Heart left ventricle (tissue), 16 donors: ENCODE measurements around the gene IPO11. TPM values are rescaled to one million over a fixed set of nuclear protein-coding genes. Genes with fewer than 3 reads are reported as not detected.

Source experiments
- ATAC-seq, 4 donors: fragments of 200-7000 bp; cut with Tn5 transposase; one replicate each; pipeline ENCODE4 v1.9.1; 2020 to 2022; ENCODE audit warnings: moderate library complexity in 4 of 4, mild to moderate bottlenecking in 3 of 4, moderate number of reproducible peaks in 1 of 4
- DNase-seq, 5 donors: peaks; one replicate each; pipeline ENCODE4 v3.0.0-alpha.2; 2020
- H3K27ac ChIP-seq, 12 donors: fragments of 200-600 bp; sonication (generic) in 4 of 12; one replicate each; pipeline versions ENCODE4 v1.5.0 to v1.8.0; 2016 to 2022; ENCODE audit warnings: mild to moderate bottlenecking in 2 of 12
- H3K27me3 ChIP-seq, 9 donors: fragments of 200-600 bp; sonication (generic) in 2 of 9; one replicate each; pipeline versions ENCODE4 v1.5.1 to v1.8.0; 2016 to 2022; ENCODE audit warnings: mild to moderate bottlenecking in 3 of 9
- H3K36me3 ChIP-seq, 9 donors: fragments of 200-600 bp; sonication (generic) in 2 of 9; one replicate each; pipeline versions ENCODE4 v1.5.0 to v1.8.0; 2018 to 2022; ENCODE audit warnings: mild to moderate bottlenecking in 2 of 9
- H3K4me1 ChIP-seq, 12 donors: fragments of 200-600 bp; sonication (generic) in 4 of 12; one replicate each; pipeline versions ENCODE4 v1.5.0 to v1.8.0; 2016 to 2022; ENCODE audit warnings: mild to moderate bottlenecking in 3 of 12
- H3K4me3 ChIP-seq, 12 donors: fragments of 200-600 bp; sonication (generic) in 4 of 12; one replicate each; pipeline versions ENCODE4 v1.5.0 to v1.8.0; 2017 to 2022; ENCODE audit warnings: mild to moderate bottlenecking in 9 of 12, moderate library complexity in 4 of 12
- H3K9me3 ChIP-seq, 12 donors: fragments of 200-600 bp; sonication (generic) in 4 of 12; one replicate each; pipeline versions ENCODE4 v1.5.0 to v1.8.0; 2016 to 2022; ENCODE audit warnings: mild to moderate bottlenecking in 1 of 12
- CTCF ChIP-seq, 12 donors: fragments of 200-600 bp; sonication (generic) in 4 of 12; IDR thresholded peaks; one replicate each; pipeline versions ENCODE4 v1.5.0 to v1.8.0; 2018 to 2022; ENCODE audit warnings: antibody characterized with exemption in 12 of 12, mild to moderate bottlenecking in 5 of 12
- POLR2A ChIP-seq, 2 donors: fragments of 450-650 bp; IDR thresholded peaks; one replicate each; pipeline ENCODE4 v1.6.1; 2017; ENCODE audit warnings: antibody characterized with exemption in 2 of 2, mild to moderate bottlenecking in 2 of 2, moderate library complexity in 2 of 2
- WGBS, 4 donors: extraction: QIAGEN DNeasy Blood & Tissue Kit in 2 of 4; methylation state at CpG; one replicate each; pipeline versions ENCODE4 v1.1.5 to v1.1.7; 2013 to 2018; 5-methylcytosine and 5-hydroxymethylcytosine counted together
- intact Hi-C, 10 donors: fragments of 100-400 bp; cut with DNase I; formaldehyde crosslinking; loops; one replicate each; pipeline versions ENCODE4 v1.11.1 to v1.14.2; 2022
- polyA plus RNA-seq, 2 donors: library from polyadenylated mRNA; stranded (reverse); fragments of 200-250 nt; gene quantifications; one replicate each; pipeline ENCODE4 v1.2.3, GENCODE V29; 2013
- total RNA-seq, 9 donors: library from RNA; depleted of rRNA in 2 of 9; stranded (reverse); fragments of >200 nt in 2 of 9; fragmentation: NEBNext Ultra II Directional in 3 of 9; extraction: Animal tissue kit (Norgen Biotek cat#: 25700) in 3 of 9; gene quantifications; one replicate each; pipeline versions ENCODE4 v1.1.0 to v1.2.4, GENCODE V29; 2016 to 2023
- donor health status: ischemic (EF 13 %, LVEDD 7.1; RV severe dilation, severe dysfunction).
- donor health status: healthy with polysubstance abuse.
- donor health status: DM: no; HTN: yes; CAD: no.
- donor health status: DM: no; HTN: no; CAD: no.
- donor health status: ischemic (EF 25% LVEDD 6.9; RV normal size, moderate dysfunction).
- donor health status: ischemic (EF 25% LVEDD 5.7; RV mildly dilated, moderate dysfunction).
- donor health status: healthy.
- donor health status: DM: yes; HTN: yes; CAD: no.
- donor health status: ischemic (EF 35%, LVEDD 5.7; RV mildly dilated, moderate dysfunction).
- donor health status: nonischemic (EF 11% LVEDD 7.7; RV severe dilation, severe dysfunction).
- donor health status: DM: yes; HTN: yes; CAD: no.
- donor health status: PGD.
- donor health status: ischemic (EF 29% LVEDD 5.4; RV normal size, mild dysfunction).
- donor health status: nonischemic (EF 23%, LVEDD 6.1; RV moderate dilation, normal function).

IPO11 gene
- total and polyA plus RNA-seq, 11 donors = 8.2 to 40.4 (median 29.1) TPM

- H3K27me3 ChIP-seq = no peaks in the 10 kb centered on the region
- no peaks in the 10 kb centered on the region for H3K4me1 ChIP-seq
- intact Hi-C loops = no loop called here
- peaks cover 0 to 82% (median 60%) of the 10 kb centered on the region in 9 donors for H3K36me3 ChIP-seq
- DNase-seq (no peak), ATAC-seq (no peak)
- no peak overlapping the region for H3K4me3 ChIP-seq
- no peaks in the 10 kb centered on the region for H3K9me3 ChIP-seq
- WGBS, 4 donors = 93 to 99% (median 97%) methylated on average over 3 of the region's 3 CpGs
- TF ChIP-seq CTCF (IDR thresholded peaks at IDR 0.05) = no peak
- no peak for TF ChIP-seq POLR2A (IDR thresholded peaks at IDR 0.05)
- no peak overlapping the region for H3K27ac ChIP-seq
These were observed 39.2 kb upstream of the IPO11 start for GRCh38 chr5:62373382-62373781.

- Histone ChIP-seq H3K27ac (no peak overlapping the region), H3K4me1 (no peaks in the 10 kb centered on the region), H3K36me3 (peaks cover 0 to 87% (median 62%) of the 10 kb centered on the region in 9 donors), H3K9me3 (no peaks in the 10 kb centered on the region), H3K27me3 (no peaks in the 10 kb centered on the region), H3K4me3 (no peak overlapping the region)
- TF ChIP-seq POLR2A (IDR thresholded peaks at IDR 0.05) (no peak), CTCF (IDR thresholded peaks at IDR 0.05) (no peak)
- intact Hi-C loops = no loop called here
- no peak for DNase-seq
- no peak for ATAC-seq
- 94 to 100% (median 99%) methylated on average over 1 of the region's 1 CpG for WGBS, 4 donors
These were observed 38.5 kb upstream of the IPO11 start for GRCh38 chr5:62374090-62374489.

GRCh38 chr5:62375627-62376026 is 36.9 kb upstream of the IPO11 start:
- intact Hi-C loops = no loop called here
- H3K27me3 ChIP-seq = no peaks in the 10 kb centered on the region
- DNase-seq (no peak), ATAC-seq (no peak)
- H3K4me3 ChIP-seq = no peak overlapping the region
- H3K4me1 ChIP-seq = no peaks in the 10 kb centered on the region
- no peak for TF ChIP-seq CTCF (IDR thresholded peaks at IDR 0.05)
- TF ChIP-seq POLR2A (IDR thresholded peaks at IDR 0.05) = no peak
- H3K27ac ChIP-seq = no peak overlapping the region
- H3K9me3 ChIP-seq = no peaks in the 10 kb centered on the region
- H3K36me3 ChIP-seq = peaks cover 0 to 99% (median 76%) of the 10 kb centered on the region in 9 donors

- intact Hi-C loops = no loop called here
- no peak for ATAC-seq
- 95 to 97% (median 97%) methylated on average over 3 of the region's 3 CpGs for WGBS, 4 donors
These were observed 36.5 kb upstream of the IPO11 start for GRCh38 chr5:62376064-62376463.

More at GRCh38 chr5:62376064-62376463, 36.5 kb upstream of the IPO11 start:
- Histone ChIP-seq H3K36me3 (peaks cover 0 to 100% (median 80%) of the 10 kb centered on the region in 9 donors), H3K4me3 (no peak overlapping the region), H3K27me3 (no peaks in the 10 kb centered on the region), H3K27ac (no peak overlapping the region), H3K9me3 (no peaks in the 10 kb centered on the region), H3K4me1 (no peaks in the 10 kb centered on the region)
- DNase-seq = no peak
- no peak for TF ChIP-seq CTCF (IDR thresholded peaks at IDR 0.05)
- no peak for TF ChIP-seq POLR2A (IDR thresholded peaks at IDR 0.05)
